Sigmoid colon (tissue), 7 donors: ENCODE measurements around the gene POM121. TPM values are rescaled to one million over a fixed set of nuclear protein-coding genes. Genes with fewer than 3 reads are reported as not detected.
"Not testable (repeated sequence)": the region's sequence is repeated elsewhere in the genome, so short reads cannot be mapped to it uniquely, and the experiment has no call there.

Experiments
- DNase-seq: peaks from one replicate; pipeline ENCODE4 v3.0.0-alpha.2; 2019
- H3K27ac ChIP-seq, 4 donors: fragments of 200-600 bp; sonication (generic); one replicate each; pipeline ENCODE4 v1.5.1; 2016 to 2019; ENCODE audit warnings: mild to moderate bottlenecking in 1 of 4
- H3K27me3 ChIP-seq, 3 donors: fragments of 200-600 bp; sonication (generic); one replicate each; pipeline ENCODE4 v1.5.1; 2019; ENCODE audit warnings: mild to moderate bottlenecking in 1 of 3
- H3K36me3 ChIP-seq, 4 donors: fragments of 200-600 bp; sonication (generic); one replicate each; pipeline ENCODE4 v1.5.1; 2016 to 2019
- H3K4me1 ChIP-seq, 4 donors: fragments of 200-600 bp; sonication (generic); one replicate each; pipeline ENCODE4 v1.5.1; 2017 to 2019
- H3K4me3 ChIP-seq, 4 donors: fragments of 200-600 bp; sonication (generic); one replicate each; pipeline ENCODE4 v1.5.1; 2017 to 2019; ENCODE audit warnings: mild to moderate bottlenecking in 2 of 4, moderate library complexity in 1 of 4
- H3K9me3 ChIP-seq, 4 donors: fragments of 200-600 bp in 3 of 4; sonication (generic) in 3 of 4; one replicate each; pipeline versions ENCODE4 v1.5.1 to v1.6.1; 2013 to 2019
- CTCF ChIP-seq, 4 experiments: fragments of 450-650 bp in 3 of 4; fragments of 200-600 bp in 1 of 4; IDR thresholded peaks; one replicate each; pipeline ENCODE4 v1.5.1; 2016 to 2019; ENCODE audit warnings: antibody characterized with exemption in 4 of 4, mild to moderate bottlenecking in 3 of 4, moderate library complexity in 2 of 4
- EP300 ChIP-seq, 4 donors: sonication (generic); formaldehyde crosslinking; IDR thresholded peaks; one replicate each; pipeline ENCODE4 v1.6.1; 2017; ENCODE audit warnings: antibody characterized with exemption in 4 of 4
- POLR2A ChIP-seq, 2 donors: fragments of 450-650 bp; IDR thresholded peaks; one replicate each; pipeline ENCODE4 v1.6.1; 2016; ENCODE audit warnings: antibody characterized with exemption in 2 of 2, mild to moderate bottlenecking in 2 of 2, moderate library complexity in 2 of 2
- POLR2AphosphoS5 ChIP-seq, 4 donors: sonication (generic); formaldehyde crosslinking; IDR thresholded peaks; one replicate each; pipeline ENCODE4 v1.6.1; 2017; ENCODE audit warnings: antibody characterized with exemption in 4 of 4
- WGBS, 2 donors: extraction: QIAGEN DNeasy Blood & Tissue Kit; methylation state at CpG; one replicate each; pipeline ENCODE4 v1.1.7; 2013; 5-methylcytosine and 5-hydroxymethylcytosine counted together
- intact Hi-C: fragments of 100-400 bp; cut with DNase I; formaldehyde crosslinking; loops from one replicate; pipeline ENCODE4 v1.15.1; 2023
- polyA plus RNA-seq, 3 donors: library from polyadenylated mRNA; stranded (reverse); fragments of 200-250 nt; gene quantifications; one replicate each; pipeline ENCODE4 v1.2.3, GENCODE V29; 2013
- total RNA-seq, 4 donors: library from RNA; depleted of rRNA; stranded (reverse); fragments of >200 nt; gene quantifications; one replicate each; pipeline ENCODE4 v1.1.0, GENCODE V29; 2016
- donor health status: healthy with polysubstance abuse.
- donor health status: Bipolar disorder and iron deficiency.
- donor health status: healthy.

POM121 gene
- total and polyA plus RNA-seq, 7 donors, result 7.2 to 24.8 (median 11.7) TPM

GRCh38 chr7:72914756-72915525 lies 10.0 kb upstream of the POM121 start:
- H3K4me1 ChIP-seq, result peaks cover 0 to 10% (median 6%) of the 10 kb centered on the region in 4 donors
- H3K9me3 ChIP-seq, H3K4me3 ChIP-seq, H3K27ac ChIP-seq, DNase-seq, H3K27me3 ChIP-seq: not testable (repeated sequence)
- TF ChIP-seq CTCF (IDR thresholded peaks at IDR 0.05), result peak in 3 of 4 experiments; percentile 46 to 65 (median 55)
- H3K36me3 ChIP-seq, result peaks cover 0 to 15% (median 7%) of the 10 kb centered on the region in 4 donors
- intact Hi-C loops, result loop anchor here (5.0 kb wide), 1 partner anchor 78 kb away; no protein-coding TSS in a partner anchor
- WGBS, 2 donors, result 54 to 69% methylated on average over 9 of the region's 9 CpGs

- no peak for DNase-seq
- H3K9me3 ChIP-seq, result no peaks in the 10 kb centered on the region
- no peaks in the 10 kb centered on the region for H3K27me3 ChIP-seq
- 92 to 96% methylated on average over 4 of the region's 4 CpGs for WGBS, 2 donors
- H3K4me1 ChIP-seq, result peaks cover 0 to 18% (median 12%) of the 10 kb centered on the region in 4 donors
- TF ChIP-seq POLR2A (IDR thresholded peaks at IDR 0.05) (no peak), CTCF (IDR thresholded peaks at IDR 0.05) (no peak), EP300 (IDR thresholded peaks at IDR 0.05) (no peak), POLR2AphosphoS5 (IDR thresholded peaks at IDR 0.05) (no peak)
- H3K27ac ChIP-seq, result no peak overlapping the region
- intact Hi-C loops, result loop anchor here (5.0 kb wide), 1 partner anchor 82 kb away; no protein-coding TSS in a partner anchor
- no peak overlapping the region for H3K4me3 ChIP-seq
- no peaks in the 10 kb centered on the region for H3K36me3 ChIP-seq
Observed at GRCh38 chr7:72919256-72919775, 5.6 kb upstream of the POM121 start.

- peak overlapping the region; percentile 76 to 93 (median 82) for H3K4me3 ChIP-seq
- no peaks in the 10 kb centered on the region for H3K27me3 ChIP-seq
- H3K36me3 ChIP-seq, result peaks cover 17 to 30% (median 24%) of the 10 kb centered on the region in 4 donors
- WGBS, 2 donors, result 1% methylated on average over 5 of the region's 5 CpGs
- H3K9me3 ChIP-seq, result no peaks in the 10 kb centered on the region
- TF ChIP-seq CTCF (IDR thresholded peaks at IDR 0.05) (no peak), POLR2AphosphoS5 (IDR thresholded peaks at IDR 0.05) (no peak), EP300 (IDR thresholded peaks at IDR 0.05) (no peak), POLR2A (IDR thresholded peaks at IDR 0.05) (no peak)
- H3K27ac ChIP-seq, result peak overlapping the region; percentile 90 to 94 (median 94)
- intact Hi-C loops, result no loop called here
- DNase-seq, result no peak
- peaks cover 0 to 28% (median 24%) of the 10 kb centered on the region in 4 donors for H3K4me1 ChIP-seq
Observed at GRCh38 chr7:72924386-72924732, 536 bp upstream of the POM121 start.

DNA sequence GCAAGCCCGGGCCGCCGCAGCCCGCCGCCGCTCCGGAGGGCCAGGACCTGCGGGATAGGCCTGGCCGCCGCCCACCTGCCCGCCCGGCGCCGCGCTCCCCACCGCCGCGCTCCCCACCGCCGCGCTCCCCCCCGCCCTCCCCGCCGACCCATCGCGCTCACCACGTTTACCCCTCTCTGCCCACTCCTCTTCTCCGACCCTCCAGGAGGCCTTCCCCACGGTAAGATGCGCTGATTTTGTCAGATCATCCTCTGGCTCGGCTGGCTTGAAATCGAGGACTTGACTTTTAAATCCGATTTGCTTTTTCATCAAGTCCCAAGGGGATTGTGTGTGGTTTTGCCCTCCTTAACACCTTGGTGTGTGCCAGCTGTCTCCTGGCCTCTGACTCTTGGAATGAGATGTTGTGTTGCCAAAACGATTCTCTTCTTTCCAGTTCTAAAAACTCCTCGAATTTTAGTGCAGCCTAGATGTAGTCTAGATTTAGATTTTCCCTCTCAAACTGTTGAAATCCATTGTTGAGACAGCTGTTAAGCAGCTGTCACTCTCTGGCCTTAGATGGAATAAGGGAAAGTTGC lies 738 bp downstream of the POM121 start:
- Histone ChIP-seq H3K27ac (peak overlapping the region; percentile 90 to 94 (median 94)), H3K4me3 (peak overlapping the region; percentile 76 to 93 (median 82)), H3K9me3 (no peaks in the 10 kb centered on the region), H3K27me3 (no peaks in the 10 kb centered on the region), H3K4me1 (peaks cover 0 to 24% (median 22%) of the 10 kb centered on the region in 4 donors), H3K36me3 (peaks cover 21 to 43% (median 31%) of the 10 kb centered on the region in 4 donors)
- TF ChIP-seq POLR2AphosphoS5 (IDR thresholded peaks at IDR 0.05) (no peak), POLR2A (IDR thresholded peaks at IDR 0.05) (no peak), CTCF (IDR thresholded peaks at IDR 0.05) (no peak), EP300 (IDR thresholded peaks at IDR 0.05) (no peak)
- DNase-seq, result no peak
- intact Hi-C loops, result loop anchor here (5.0 kb wide), 1 partner anchor 98 kb away; the partner anchor contains the start of gene TYW1B
- WGBS, 2 donors, result 1% methylated on average over 35 of the region's 35 CpGs

- peaks cover 0 to 24% (median 22%) of the 10 kb centered on the region in 4 donors for H3K4me1 ChIP-seq
- not testable (repeated sequence) for DNase-seq, H3K27me3 ChIP-seq, H3K4me3 ChIP-seq, H3K9me3 ChIP-seq, H3K27ac ChIP-seq
- intact Hi-C loops, result loop anchor here (5.0 kb wide), 1 partner anchor 100 kb away; the partner anchor contains the start of gene TYW1B
- WGBS, 2 donors, result 96 to 97% methylated on average over 6 of the region's 6 CpGs
- H3K36me3 ChIP-seq, result peaks cover 32 to 58% (median 36%) of the 10 kb centered on the region in 4 donors
Observed at GRCh38 chr7:72927791-72928190, 2.9 kb downstream of the POM121 start.

- WGBS, 2 donors, result 93 to 94% methylated on average over 6 of the region's 6 CpGs
- not testable (repeated sequence) for H3K27me3 ChIP-seq, DNase-seq, H3K4me3 ChIP-seq, H3K27ac ChIP-seq, H3K9me3 ChIP-seq
- intact Hi-C loops, result loop anchor here (5.0 kb wide), 1 partner anchor 101 kb away; the partner anchor contains the start of gene TYW1B
- Histone ChIP-seq H3K36me3 (peaks cover 32 to 58% (median 36%) of the 10 kb centered on the region in 4 donors), H3K4me1 (peaks cover 0 to 24% (median 22%) of the 10 kb centered on the region in 4 donors)
Observed at GRCh38 chr7:72928216-72928615, 3.3 kb downstream of the POM121 start.

- H3K9me3 ChIP-seq, intact Hi-C loops, H3K4me1 ChIP-seq, H3K27ac ChIP-seq, H3K27me3 ChIP-seq, H3K4me3 ChIP-seq, DNase-seq: not testable (repeated sequence)
- 82 to 88% methylated on average over 7 to 8 of the region's 20 CpGs for WGBS, 2 donors
- peaks cover 0 to 37% (median 14%) of the 10 kb centered on the region in 4 donors for H3K36me3 ChIP-seq
Observed at GRCh38 chr7:72942022-72942705, 17.3 kb downstream of the POM121 start.
